Measurements from ENCODE around the gene GTF3C2.

The GTF3C2 gene

DNA sequence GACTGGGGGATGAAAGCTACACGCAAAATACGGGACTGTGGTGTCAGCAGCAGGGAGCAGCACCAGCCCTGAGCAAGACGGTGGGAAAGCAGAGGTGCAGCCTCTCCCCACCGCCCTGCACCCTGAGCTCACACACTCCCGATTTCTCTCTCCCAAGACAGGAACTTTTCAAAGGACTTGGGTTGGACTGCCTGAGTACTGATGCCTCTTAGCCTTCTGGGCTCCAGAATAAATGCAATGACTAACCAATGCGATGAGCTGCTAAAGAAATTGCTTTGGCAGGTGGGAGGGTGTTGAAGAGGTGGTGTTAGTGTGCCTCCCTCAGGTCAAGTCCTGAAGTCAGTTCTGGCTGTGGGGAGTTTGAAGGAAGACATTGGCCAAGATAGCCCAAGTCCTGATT lies 64.7 kb downstream of the GTF3C2 start:
- no peak for DNase-seq

DNA sequence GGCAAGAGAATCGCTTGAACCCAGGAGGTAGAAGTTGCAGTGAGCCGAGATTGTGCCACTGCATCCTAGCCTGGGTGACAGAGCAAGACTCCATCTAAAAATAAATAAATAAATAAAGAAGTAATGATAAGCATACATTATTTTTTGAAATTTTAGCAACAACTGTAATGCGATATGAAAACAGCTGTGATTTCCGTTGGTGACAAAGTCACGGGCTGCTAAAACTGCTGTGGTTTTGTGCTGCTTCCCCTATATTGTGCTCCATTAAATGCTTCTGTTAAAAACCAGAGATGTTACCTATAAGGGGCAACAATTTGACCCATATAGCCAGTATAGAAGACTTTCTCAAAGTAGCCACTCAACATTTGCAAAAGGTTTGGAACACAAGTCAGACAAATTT lies 66.0 kb downstream of the GTF3C2 start:
- no peak for DNase-seq

DNA sequence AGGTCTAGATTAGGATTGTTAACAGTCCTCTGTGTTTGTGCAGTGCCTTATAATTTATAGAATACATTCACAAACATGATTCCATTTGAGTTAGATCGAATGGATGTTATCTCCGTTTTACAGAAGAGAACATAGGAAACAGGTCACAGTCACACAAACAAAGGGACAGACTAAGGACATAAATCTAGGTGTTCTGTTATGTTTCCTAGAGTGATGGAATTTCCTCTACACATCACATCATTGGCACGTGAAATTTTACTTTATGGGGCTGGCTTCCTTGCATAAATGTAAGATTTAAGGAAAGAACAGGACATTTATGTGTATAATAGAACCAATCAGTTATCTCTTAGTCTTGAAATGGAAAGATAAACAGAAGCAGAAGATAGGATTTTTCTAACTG lies 68.0 kb downstream of the GTF3C2 start:
- no peak for DNase-seq

DNA sequence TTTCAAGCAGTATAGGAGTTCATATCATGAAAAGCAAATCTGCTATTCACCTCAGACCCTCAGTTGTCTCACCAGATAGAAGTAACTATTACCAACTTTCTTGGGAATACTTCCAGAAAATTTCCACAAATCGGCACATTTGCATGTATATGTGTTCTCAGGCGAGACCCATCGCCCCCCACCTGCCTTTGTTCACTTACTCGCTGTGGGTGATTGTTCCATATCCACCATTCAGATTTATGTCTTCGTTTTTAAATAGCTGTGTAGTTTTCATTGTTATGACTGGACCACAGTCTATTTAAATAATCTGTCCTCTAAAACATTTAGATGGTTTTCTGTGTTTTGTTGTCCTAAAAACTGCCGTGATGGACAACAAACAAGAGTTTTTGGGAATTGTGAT lies 71.1 kb downstream of the GTF3C2 start:
- DNase-seq = no peak

DNA sequence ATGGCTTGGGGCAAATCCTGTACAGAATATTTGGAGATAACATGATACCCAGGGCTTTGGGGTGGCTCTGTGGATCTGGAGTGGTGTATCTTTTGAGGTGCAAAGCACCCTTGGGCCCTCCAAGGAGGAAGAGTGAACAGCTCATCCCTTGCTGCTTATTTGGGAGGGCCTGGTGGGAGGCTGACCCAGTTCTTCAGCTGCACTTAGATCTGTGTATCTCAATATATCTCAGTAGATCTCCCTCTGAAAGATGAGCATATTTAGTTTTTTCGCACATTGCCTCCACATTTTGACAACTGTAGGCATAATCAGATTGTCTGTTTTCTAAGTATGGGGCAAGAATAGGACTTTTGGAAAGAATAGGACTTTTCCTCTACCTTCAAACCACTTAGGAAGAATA lies 71.6 kb downstream of the GTF3C2 start:
- DNase-seq = no peak

DNA sequence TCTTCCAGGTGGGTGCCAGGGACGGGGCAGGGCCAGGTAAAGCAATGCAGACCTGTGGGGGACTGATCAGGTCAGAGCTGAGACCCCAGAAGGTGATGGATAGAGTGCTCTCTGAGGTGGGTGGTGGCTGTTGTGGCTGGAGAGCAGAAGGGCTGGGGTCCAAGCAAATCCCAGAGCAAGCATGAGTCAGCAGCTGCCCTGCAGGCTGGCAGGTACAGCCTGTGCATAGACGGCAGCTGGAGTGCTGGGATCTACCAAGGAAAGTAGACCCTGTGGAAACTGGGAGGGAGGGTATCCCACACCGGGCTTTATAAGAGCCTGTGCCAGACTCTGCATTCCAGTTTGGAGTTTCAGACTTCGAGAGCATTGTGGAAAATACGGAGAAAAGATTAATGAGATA lies 73.7 kb downstream of the GTF3C2 start:
- no peak for DNase-seq

DNA sequence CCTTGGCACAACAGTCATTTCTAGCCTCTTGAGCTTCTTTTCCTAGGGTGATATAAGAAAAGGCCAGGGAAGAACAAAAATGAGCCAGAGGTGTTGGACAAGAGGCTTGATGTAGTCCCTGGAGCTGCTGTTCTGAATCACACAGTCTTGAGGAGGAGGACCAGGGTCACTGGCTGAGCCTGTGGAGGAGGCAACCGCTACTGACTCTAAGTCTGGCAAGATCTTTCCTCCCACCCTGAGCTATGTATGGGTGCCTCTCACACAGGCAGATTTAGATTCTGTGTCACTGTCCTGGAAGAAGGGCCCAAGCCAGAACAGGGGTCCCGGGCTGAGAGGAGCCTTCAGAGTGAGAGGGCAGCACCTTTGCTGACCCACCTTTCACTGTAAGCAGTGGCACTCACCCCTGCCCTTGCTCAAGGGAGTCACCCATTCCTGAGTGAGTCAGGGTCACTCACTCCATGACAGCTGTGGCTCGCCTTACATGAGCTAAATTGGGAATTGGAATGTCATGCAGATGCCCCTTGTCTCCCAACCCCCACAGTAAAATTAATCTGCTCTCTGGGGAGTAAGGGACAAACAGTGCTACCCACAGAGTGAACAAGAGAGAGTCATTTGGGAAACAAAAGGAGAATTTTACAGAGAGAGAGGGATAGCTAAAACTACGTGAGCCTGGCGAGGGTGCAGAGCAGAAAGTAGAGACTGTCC lies 74.6 kb downstream of the GTF3C2 start, which contains the start of gene TRIM54:
TSS of gene TRIM54 (plus strand) at position 575 of the 705 bp plus-strand sequence. CDS start 303 bp downstream, outside the sequence.
- no peak for DNase-seq

DNA sequence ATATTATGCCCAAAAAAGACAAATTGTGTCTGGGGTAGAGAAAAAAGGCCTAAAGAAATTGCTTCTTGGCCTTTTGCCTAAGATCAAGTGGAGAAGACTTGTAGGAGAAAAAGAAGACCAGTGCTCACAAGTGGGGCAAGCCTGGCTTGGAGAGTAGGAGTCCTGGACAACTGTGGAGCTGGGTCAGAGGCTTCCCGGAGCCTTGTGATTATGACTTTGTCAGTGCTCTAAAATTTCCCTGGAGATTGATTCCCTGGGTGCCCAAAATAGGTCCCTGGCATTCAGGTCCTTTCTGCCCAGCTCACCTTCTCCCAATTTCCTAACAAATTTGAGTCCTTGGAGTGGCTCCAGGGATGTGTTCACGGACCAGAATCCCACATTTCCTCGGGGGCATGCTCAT lies 75.1 kb downstream of the GTF3C2 start:
- DNase-seq = no peak

DNA sequence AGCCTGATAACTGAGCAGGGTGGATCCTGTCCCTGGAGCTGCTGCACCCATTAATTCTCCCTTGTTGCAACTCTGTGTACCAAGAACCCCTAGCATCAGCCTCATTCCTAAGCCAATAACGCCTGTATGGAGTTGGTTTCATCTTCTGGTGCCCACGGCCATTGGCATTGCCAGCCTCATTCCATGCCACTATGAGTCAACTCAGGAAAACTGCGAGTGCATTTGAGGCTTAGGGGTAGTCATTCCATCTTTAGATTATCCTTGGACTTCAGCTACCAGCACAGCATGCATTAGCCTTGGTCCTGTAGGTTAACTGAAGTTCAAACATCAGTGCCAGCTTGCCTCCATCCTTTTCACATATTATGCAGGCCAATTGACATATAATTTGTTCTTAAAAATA lies 75.7 kb downstream of the GTF3C2 start:
- no peak for DNase-seq

DNA sequence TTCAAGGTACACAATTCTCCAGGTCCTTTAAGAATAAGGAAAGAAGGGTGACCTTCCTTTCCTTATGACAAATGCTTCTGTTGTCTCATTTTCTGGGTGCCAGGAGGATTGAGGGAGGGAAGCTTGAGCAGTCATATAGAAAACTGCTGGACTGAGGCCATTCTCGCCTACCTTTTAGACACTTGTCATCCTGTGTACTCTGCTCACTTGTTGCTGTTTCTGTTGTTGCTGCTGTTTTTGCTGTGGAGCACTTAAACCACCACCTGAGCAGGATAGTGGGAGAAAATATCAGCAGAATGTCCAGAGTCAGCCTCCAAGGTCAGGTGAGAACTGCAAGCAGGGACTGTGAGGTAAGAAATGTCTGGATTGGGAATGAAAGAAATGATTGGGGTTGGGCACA lies 78.6 kb downstream of the GTF3C2 start:
- DNase-seq = no peak
